Activated CD4-positive, alpha-beta T cell treated with anti-CD3 and anti-CD28 coated beads for 1 hour (primary cell): ENCODE results near the gene TECTB.

Experiments used
- DNase-seq: peaks from one replicate; pipeline ENCODE4 v3.0.0-alpha.2; 2020

The TECTB gene

GRCh38 chr10:112348759-112349158, 65.6 kb downstream of the TECTB start:
- no peak for DNase-seq

- DNase-seq = no peak
Observed at GRCh38 chr10:112349521-112350085, 66.4 kb downstream of the TECTB start.

- DNase-seq = no peak
Observed at GRCh38 chr10:112351146-112351545, 67.9 kb downstream of the TECTB start.

DNA sequence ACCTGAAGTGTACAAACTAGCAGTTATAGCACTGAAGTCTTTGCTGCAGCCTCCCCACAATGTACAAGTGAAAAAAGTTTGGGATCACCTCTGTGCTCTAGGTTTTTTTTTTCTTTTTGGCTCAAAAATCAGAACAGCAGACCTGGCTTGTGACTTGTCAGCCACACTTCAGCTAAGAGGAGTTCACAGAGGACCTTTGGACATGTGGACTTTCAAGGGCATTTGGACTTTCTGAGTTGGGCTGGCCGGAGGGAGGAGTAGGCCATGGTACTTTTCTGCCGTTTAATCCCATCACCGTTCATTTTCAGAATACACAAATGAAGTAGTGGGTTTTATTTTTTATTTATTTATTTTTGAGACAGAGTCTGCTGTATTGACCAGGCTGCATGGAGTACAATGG, 68.8 kb downstream of the TECTB start:
- DNase-seq = no peak

- no peak for DNase-seq
Observed at GRCh38 chr10:112353046-112353445, 69.8 kb downstream of the TECTB start.
